Stimulated activated CD4-positive, alpha-beta T cell treated with anti-CD3 and anti-CD28 coated beads, Interleukin-1b, Interleukin-23, amount 100 ng/mL, for 48 hours (primary cell): ENCODE results near the gene COL3A1.

Source experiments
- DNase-seq: peaks from one replicate; pipeline ENCODE4 v3.0.0-alpha.2; 2020

The COL3A1 gene

DNA sequence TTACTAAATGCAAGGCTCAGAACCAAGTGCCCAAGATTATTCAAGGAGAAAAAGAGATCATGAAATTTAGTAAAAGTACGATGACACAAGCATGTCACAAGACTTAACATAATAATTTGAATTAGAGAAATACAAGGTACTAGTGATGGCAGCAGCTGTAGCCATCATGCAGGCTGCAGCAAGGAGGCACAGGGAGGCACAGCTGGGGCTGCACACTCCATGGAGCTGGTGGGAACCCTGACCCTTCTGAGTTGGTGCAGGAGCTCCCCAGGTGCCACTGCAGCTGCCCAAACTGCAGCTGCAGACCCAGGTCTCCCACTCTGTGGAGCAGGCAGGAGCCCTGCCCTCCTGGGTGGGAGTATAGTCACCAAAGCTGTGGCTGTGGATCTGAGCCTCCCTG is 46.0 kb downstream of the COL3A1 start:
- DNase-seq = no peak

DNA sequence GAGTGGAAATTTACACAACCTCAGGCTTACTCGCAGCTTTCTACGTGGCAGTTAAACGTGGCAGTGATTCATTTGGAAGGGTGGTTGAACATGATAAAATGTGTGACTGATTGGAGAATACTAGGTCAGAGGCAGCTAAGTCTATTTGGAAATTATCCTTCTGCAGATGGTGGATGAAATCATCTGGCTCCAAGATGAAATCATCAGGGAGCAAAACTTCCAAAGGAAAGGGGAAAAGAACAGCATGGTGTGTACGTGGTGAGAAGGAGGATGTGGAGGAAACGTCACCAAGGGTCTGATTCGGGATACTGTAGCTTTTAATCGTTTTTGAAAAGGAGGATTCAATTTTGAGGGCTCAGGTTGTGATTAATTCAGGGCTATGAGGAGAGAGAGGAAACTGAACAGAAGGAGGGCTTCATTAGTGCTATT is 47.9 kb downstream of the COL3A1 start:
- no peak for DNase-seq

DNA sequence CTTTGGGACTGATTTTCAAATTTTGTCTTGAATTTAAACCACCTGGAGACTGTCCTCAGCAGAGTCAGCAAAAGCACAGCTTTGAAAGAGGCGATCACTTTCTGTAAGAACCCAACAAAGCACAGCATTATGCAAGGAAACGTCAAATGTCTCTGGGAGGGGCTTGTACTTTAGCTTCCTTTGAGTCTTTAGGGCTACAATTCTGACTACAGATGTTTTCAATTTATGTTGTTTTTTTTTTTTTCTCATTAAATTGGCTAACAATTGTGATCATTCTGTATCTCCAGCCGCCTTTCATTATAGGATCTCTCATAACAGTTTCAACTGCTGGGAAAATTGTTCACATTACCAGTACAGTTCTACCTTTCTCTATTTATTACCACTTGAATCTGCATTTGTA is 48.3 kb downstream of the COL3A1 start:
- DNase-seq = no peak

DNA sequence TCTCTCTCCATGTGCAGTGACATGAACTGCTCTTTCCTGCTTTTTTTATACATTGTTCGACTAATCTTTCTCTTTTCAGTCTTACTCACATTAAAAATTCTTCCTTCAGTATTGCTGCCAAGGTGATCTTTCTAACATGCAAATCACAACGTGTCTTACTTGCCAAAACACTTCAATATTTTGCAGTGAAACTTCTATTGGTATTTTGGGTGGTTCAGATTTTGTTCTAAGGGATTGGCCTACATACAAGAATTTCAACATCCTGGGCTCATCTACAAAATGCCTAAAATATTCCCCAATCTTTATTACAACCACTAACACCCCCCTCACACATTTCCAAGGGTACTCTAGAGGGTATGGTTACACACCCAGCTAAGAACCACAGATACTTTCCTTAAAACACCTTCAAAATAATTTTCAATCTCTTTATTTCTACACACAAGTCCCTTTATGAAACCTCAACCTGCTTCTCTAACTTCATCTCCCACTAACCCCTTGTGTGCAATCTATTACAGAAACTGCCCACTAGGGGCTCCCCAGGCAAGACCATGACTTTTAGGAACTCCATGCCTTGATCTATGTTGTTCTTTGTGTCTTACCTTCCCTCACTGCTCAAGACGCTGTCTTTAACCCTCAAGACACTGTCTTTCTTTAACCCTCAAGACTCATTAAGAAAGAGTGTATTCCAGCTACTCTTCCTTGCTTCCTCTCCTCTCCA is 50.9 kb downstream of the COL3A1 start:
- no peak for DNase-seq

DNA sequence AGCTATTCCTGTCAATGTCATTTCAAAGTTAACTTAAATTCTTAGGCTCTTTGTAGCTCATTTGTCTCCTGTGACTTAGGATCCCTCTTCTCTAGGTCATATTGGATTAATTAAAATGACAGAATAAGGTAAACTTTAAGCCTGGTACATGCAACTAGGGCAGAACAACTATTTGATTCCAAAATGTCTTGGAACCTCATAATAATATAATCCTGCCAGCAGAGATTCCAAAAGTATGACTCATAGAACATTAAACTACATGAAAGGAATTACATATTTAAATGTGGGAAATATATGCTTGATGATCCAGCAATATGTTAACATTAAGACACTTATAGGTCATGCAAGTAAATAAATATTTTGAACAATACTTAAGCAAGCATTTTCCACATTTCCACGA is 63.3 kb downstream of the COL3A1 start:
- no peak for DNase-seq

DNA sequence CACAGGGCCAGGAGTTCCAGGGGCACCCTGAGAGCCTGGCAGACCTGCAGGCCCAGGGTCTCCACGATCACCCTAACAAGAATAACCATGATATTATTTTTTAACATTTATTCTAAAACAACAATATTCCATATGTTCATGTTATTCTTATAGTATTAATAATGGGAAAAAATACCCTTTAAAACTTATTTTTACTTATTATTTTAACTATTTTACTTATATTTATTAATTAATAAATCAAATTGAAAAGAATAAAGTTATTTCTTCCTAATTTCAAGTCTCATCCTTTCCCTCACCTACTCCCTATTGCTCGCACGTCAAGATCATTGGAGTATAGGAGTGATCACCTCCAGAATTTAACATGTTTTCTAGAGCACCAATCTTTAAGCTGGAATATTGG is 71.7 kb downstream of the COL3A1 start:
- DNase-seq = no peak

DNA sequence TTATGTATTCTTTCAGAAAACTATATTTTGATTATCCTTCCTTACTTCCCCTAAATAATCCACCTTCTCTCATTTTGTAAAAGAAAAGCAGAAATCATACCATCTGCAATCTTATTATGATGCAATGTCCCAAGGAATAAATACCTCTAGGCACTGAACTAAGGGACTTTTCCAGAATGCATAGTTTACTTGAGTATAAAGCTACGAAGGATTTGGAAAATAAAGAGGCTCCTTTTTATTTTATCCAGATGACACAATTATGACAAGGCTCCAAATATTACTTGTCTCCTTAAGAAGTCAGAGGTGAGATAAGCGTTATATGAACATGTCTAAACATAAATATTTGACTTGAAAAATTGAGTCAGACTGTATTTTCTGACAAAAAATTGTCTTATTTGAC is 72.1 kb downstream of the COL3A1 start:
- no peak for DNase-seq

DNA sequence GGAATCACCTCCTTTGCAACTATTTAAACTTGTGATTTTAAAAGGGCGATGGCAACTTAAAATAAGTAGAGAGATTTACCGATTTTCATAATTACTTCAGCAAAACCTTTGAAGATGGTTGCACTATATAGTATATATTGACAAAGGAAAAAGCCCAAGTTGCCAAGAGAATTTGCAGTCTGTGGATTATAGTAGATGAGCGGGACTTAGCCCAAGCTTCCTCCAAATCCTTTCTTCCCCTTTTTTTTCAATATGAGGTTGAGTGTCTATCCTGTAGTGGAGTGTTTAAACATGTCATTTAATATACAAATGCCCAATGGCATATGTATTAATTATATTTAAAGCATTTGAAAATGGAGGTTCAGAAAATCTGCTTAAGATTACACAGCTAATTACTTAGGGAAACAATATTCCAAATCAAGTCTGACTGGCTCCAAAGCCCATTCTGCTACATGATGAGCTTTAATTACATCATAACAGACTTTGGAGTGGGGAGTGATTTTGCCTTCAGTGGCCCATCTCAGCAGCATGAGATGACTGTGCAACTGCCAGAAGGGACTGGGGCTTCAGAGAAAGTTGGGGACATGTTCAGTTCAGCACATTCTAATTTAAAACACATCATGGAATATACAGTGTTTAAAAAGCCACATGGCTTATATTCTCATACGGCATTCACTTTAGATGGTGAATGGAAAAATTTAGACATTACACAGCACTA is 73.2 kb downstream of the COL3A1 start:
- no peak for DNase-seq

DNA sequence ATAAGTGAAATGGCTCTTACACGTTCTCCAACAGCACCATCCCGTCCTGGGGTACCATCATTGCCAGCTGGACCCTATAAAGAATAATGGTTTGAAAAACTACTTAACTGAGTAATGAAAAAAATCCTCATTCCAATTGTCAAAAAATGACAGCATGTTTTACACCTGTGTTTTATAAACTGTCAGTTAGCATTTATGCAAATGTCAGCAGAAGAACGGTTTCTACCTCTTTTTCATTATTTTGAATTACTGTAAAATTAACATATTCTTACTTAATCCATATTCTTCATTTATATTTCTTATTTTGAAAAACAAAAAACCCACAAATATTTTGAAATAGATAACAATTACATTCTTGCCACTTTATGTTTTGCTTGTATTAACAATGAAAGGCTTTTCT is 74.0 kb downstream of the COL3A1 start:
- no peak for DNase-seq

DNA sequence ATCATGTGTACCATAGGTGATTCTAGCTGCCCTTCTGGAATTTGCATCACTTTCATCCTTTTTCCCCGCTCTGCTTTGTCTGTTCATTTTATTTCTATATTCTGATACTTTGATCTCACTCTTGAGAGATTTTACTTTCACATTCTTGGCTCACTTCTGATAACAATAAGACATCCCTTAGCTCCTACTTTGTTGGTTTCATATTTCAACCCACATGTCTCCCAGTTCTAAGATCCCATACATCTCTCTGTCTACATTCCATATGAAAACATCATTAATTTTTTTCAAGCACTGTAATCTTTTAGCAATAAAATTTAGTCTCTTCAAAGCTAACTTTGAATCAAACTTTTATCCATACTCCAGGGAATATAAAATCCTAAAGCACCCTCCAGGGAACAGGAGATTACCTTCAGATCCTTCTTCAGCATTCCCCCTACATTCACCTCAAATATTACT is 75.6 kb downstream of the COL3A1 start:
- no peak for DNase-seq

DNA sequence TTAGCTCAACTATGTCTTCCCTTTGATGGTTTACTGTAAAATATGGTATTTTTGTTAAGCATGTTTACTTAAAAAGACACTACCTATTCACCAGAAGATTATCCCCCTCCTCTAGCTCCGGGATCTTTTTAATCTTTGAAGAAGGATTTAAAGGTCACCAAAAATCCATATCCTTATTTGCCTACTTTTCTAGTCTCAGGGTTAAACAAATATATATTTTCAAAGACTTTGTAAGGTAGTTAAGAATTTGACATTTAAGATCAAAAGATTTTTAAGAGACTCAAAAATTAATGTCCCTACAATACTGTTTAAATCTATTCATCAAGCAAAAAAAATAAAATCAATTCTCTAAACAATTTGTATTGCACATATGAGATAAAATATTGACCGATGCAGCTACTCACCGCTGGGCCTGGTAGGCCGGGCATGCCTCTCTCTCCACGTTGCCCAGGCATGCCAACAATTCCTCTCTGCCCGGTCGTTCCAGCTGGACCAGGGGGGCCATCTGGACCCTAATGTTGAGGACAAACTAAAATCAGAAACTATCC is 76.1 kb downstream of the COL3A1 start:
- no peak for DNase-seq

DNA sequence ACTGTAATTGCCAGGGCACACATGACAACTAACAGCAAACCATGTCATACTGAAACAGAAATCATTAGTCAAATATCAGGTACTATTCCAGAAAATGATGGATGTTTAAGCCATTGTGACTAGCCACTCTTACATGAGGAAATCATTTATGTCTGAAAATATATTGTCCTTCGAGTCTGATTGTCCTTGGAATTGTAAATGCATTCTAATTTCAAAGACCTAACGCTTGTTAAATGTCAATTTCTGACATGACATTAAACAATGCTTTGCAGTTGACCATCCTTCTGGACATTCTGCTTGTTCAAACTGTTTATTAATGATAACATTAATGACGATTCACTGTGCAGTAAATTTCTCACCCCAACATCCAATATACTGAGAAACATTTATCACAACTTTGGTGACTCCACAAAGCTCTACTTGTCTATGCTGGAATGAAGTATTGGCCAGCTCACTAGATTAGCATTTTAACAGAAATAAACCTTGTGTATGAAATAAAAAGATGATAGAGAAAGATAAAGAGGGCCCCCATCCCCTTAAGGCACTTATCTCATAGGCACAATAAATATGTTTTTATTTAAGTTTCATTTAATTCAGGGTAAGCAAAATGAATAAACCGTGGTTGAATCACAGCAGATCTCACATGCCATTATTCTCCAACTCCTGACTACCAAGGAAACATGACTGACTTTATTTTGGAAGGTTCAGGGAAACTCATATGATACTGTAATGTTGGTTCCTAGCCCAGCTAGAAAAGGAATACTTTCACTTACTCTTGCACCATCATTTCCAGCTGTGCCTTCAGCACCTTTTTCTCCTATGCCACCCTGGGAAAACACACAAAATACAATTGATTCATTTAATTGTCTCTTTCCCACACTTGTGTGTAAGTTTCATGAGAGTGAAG is 82.3 kb downstream of the COL3A1 start:
- DNase-seq = no peak

DNA sequence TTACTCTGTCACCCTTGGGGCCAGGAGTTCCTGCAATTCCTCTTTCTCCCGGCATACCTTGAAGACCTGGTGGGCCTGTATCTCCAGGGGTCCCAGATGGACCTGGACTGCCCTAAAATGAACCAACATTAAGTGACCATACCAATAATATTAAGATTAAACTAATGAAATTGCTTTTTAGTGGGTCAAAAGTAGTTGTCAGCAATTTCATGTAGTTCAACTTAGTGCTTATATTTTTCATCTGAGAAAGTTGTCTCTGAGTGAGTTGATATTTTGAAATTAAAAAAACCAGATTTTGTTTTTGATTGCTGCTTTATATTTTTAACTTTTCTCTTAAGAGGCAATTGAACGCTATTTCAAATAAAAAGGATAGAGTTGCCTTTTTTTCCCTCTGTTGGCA is 83.1 kb downstream of the COL3A1 start:
- DNase-seq = no peak

DNA sequence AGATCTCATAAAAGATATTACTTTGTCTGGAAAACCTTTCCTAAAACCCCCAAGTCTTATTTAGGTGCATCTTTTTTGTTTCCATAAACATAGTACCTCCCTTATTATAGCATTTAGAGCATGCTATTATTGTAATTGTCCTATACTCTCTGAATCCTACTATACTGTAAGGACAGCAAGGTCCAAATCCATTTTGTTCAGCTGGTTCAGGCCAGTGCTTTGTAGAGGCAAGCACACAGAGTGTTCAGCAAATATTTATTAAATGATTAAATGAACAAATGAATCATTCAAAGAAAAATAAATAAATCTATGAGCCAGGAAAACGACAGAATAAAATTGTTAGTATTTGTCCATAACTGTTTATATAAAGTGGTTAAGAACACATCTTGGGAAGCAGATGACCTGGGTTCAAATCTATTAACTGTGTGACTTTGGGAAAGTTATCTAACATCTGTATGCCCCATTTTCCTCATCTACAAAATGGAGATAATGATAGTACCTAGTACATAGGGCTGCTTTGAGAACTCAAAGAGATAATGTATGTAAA is 86.0 kb downstream of the COL3A1 start:
- DNase-seq = no peak
